IMR-90 (cell line): ENCODE data around the gene TTC19. TPM values are rescaled to one million over a fixed set of nuclear protein-coding genes. Genes with fewer than 3 reads are reported as not detected.

Experiments used
- ATAC-seq: fragments of 200-7000 bp; cut with Tn5 transposase; 2 replicates; pipeline ENCODE4 v1.9.1; 2020; ENCODE audit warnings: low read depth, mild to moderate bottlenecking, moderate library complexity
- BruUV-seq: library from RNA; stranded (reverse); fragments of 400-500 nt; replicated peaks from 2 replicates; lab custom pipeline; 2021; lab: Mats Ljungman, UMichigan
- CTCF ChIA-PET: fragments of 300-600 bp; formaldehyde crosslinking; extraction: SDS; loops from one replicate; lab custom pipeline; 2021; ENCODE audit warnings: antibody characterized with exemption; lab: Yijun Ruan, JAX
- POLR2A ChIA-PET: fragments of 300-600 bp; sonication (Branson Sonifier 250); formaldehyde crosslinking; loops from one replicate; lab custom pipeline; 2022; ENCODE audit warnings: antibody characterized with exemption; ENCODE audit not compliant: unreplicated experiment; lab: Charles Lee
- DNase-seq: peaks from one replicate; pipeline ENCODE4 v3.0.0; 2013
- H2AFZ ChIP-seq: replicated peaks from 2 replicates; pipeline ENCODE3; 2013; ENCODE audit warnings: low read length, mild to moderate bottlenecking; ENCODE audit not compliant: poor library complexity
- H2AK5ac ChIP-seq: 2 replicates; pipeline ENCODE4 v1.6.1; 2013; ENCODE audit warnings: low read depth, low read length, inconsistent platforms
- H2AK9ac ChIP-seq: replicated peaks from 2 replicates; pipeline ENCODE3; 2013; ENCODE audit warnings: mild to moderate bottlenecking, low read depth, low read length, moderate library complexity; ENCODE audit not compliant: poor library complexity
- H2BK120ac ChIP-seq: 2 replicates; pipeline ENCODE4 v1.6.1; 2013; ENCODE audit warnings: low read depth, low read length, inconsistent platforms
- H2BK15ac ChIP-seq: 3 replicates; pipeline ENCODE4 v1.6.1; 2013; ENCODE audit warnings: low read depth, low read length, inconsistent platforms
- H2BK20ac ChIP-seq: 2 replicates; pipeline ENCODE4 v1.6.1; 2013; ENCODE audit warnings: low read depth, mild to moderate bottlenecking, inconsistent platforms, low read length, moderate library complexity
- H2BK5ac ChIP-seq: 2 replicates; pipeline ENCODE4 v1.6.1; 2013; ENCODE audit warnings: mild to moderate bottlenecking, low read depth, low read length, inconsistent platforms; ENCODE audit not compliant: poor library complexity, severe bottlenecking
- H3K14ac ChIP-seq: replicated peaks from 2 replicates; pipeline ENCODE4 v1.6.1; 2013; ENCODE audit warnings: low read depth, low read length, inconsistent platforms
- H3K18ac ChIP-seq: 2 replicates; pipeline ENCODE4 v1.6.1; 2013; ENCODE audit warnings: low read depth, low read length, control low read depth
- H3K23ac ChIP-seq: 2 replicates; pipeline ENCODE4 v1.6.1; 2013; ENCODE audit warnings: low read depth, low read length, inconsistent platforms
- H3K27ac ChIP-seq: 2 replicates; pipeline ENCODE4 v1.5.1; 2013; ENCODE audit warnings: mild to moderate bottlenecking, control low read depth, low read length; ENCODE audit not compliant: insufficient read depth
- H3K27me3 ChIP-seq: 2 replicates; pipeline ENCODE4 v1.6.1; 2013; ENCODE audit warnings: low read length; ENCODE audit not compliant: control insufficient read depth, insufficient read depth
- H3K36me3 ChIP-seq: 2 replicates; pipeline ENCODE4 v1.6.1; 2013; ENCODE audit warnings: low read length, mixed read lengths; ENCODE audit not compliant: control insufficient read depth, insufficient read depth
- H3K4ac ChIP-seq: 2 replicates; pipeline ENCODE4 v1.6.1; 2013; ENCODE audit warnings: low read depth, low read length, inconsistent platforms
- H3K4me1 ChIP-seq: 2 replicates; pipeline ENCODE4 v1.6.1; 2013; ENCODE audit warnings: low read length, mixed read lengths; ENCODE audit not compliant: control insufficient read depth, insufficient read depth
- H3K4me2 ChIP-seq: 2 replicates; pipeline ENCODE4 v1.6.1; 2013; ENCODE audit warnings: low read depth, mild to moderate bottlenecking, control low read depth, low read length, moderate library complexity
- H3K4me3 ChIP-seq: 2 replicates; pipeline ENCODE4 v1.5.1; 2013; ENCODE audit warnings: low read depth, mild to moderate bottlenecking, control low read depth, low read length, moderate library complexity; ENCODE audit not compliant: insufficient read depth
- H3K56ac ChIP-seq: 2 replicates; pipeline ENCODE4 v1.6.1; 2013; ENCODE audit warnings: low read length, inconsistent platforms; ENCODE audit not compliant: insufficient read depth; ENCODE audit errors: extremely low read depth
- H3K79me1 ChIP-seq, 2 experiments: 2 replicates each; pipeline ENCODE4 v1.6.1; 2013; ENCODE audit warnings: low read length in 2 of 2, inconsistent platforms in 1 of 2, low read depth in 1 of 2
- H3K9ac ChIP-seq: 2 replicates; pipeline ENCODE4 v1.6.1; 2013; ENCODE audit warnings: low read depth, low read length, control low read depth
- H3K9me1 ChIP-seq: 2 replicates; pipeline ENCODE4 v1.6.1; 2013; ENCODE audit warnings: low read length, inconsistent platforms; ENCODE audit not compliant: insufficient read depth
- H3K9me3 ChIP-seq: 2 replicates; pipeline ENCODE4 v1.6.1; 2013; ENCODE audit warnings: low read length; ENCODE audit not compliant: control insufficient read depth, insufficient read depth
- H4K20me1 ChIP-seq: 2 replicates; pipeline ENCODE4 v1.6.1; 2013; ENCODE audit warnings: low read length, inconsistent platforms; ENCODE audit not compliant: insufficient read depth
- H4K5ac ChIP-seq: 2 replicates; pipeline ENCODE4 v1.6.1; 2013; ENCODE audit warnings: mild to moderate bottlenecking, low read depth, low read length, control low read depth
- H4K8ac ChIP-seq, 2 experiments: 2 replicates each; pipeline ENCODE4 v1.6.1; 2013; ENCODE audit warnings: low read depth in 2 of 2, low read length in 2 of 2, control low read depth in 1 of 2, inconsistent platforms in 1 of 2
- H4K91ac ChIP-seq: 2 replicates; pipeline ENCODE4 v1.6.1; 2013; ENCODE audit warnings: low read depth, low read length, inconsistent platforms; ENCODE audit not compliant: insufficient read depth
- BHLHE40 ChIP-seq: fragments of 150-350 bp; IDR thresholded peaks from 2 replicates; pipeline ENCODE4 v1.6.1; 2016; ENCODE audit warnings: mild to moderate bottlenecking, low read depth, low read length
- CEBPB ChIP-seq: IDR thresholded peaks from 2 replicates; pipeline ENCODE4 v1.6.1; 2012; ENCODE audit warnings: low read depth, low read length, improper control_type of control experiment
- CHD1 ChIP-seq: IDR thresholded peaks from 2 replicates; pipeline ENCODE4 v1.6.1; 2012; ENCODE audit warnings: low read depth, low read length, improper control_type of control experiment
- CTCF ChIP-seq: conservative IDR thresholded peaks from 2 replicates; pipeline ENCODE4 v1.5.1; 2012; ENCODE audit warnings: mild to moderate bottlenecking, low read depth, low read length, improper control_type of control experiment
- ELK1 ChIP-seq: fragments of 150-350 bp; IDR thresholded peaks from 2 replicates; pipeline ENCODE4 v1.6.1; 2016; ENCODE audit warnings: low read depth, mild to moderate bottlenecking, low read length, moderate library complexity, borderline replicate concordance
- FOS ChIP-seq: fragments of 150-350 bp; IDR thresholded peaks from 2 replicates; pipeline ENCODE4 v1.6.1; 2016; ENCODE audit warnings: low read depth, low read length
- MAFK ChIP-seq: IDR thresholded peaks from 2 replicates; pipeline ENCODE4 v1.6.1; 2012; ENCODE audit warnings: low read depth, low read length, improper control_type of control experiment
- MAZ ChIP-seq: IDR thresholded peaks from 2 replicates; pipeline ENCODE4 v1.6.1; 2012; ENCODE audit warnings: low read depth, mild to moderate bottlenecking, low read length, improper control_type of control experiment, moderate library complexity, borderline replicate concordance
- MXI1 ChIP-seq: IDR thresholded peaks from 2 replicates; pipeline ENCODE4 v1.6.1; 2012; ENCODE audit warnings: low read depth, mild to moderate bottlenecking, low read length, moderate library complexity, borderline replicate concordance
- NFE2L2 ChIP-seq: fragments of 150-350 bp; IDR thresholded peaks from 2 replicates; pipeline ENCODE4 v1.6.1; 2016; ENCODE audit warnings: low read depth, mild to moderate bottlenecking, low read length
- POLR2A ChIP-seq: IDR thresholded peaks from 2 replicates; pipeline ENCODE4 v1.6.1; 2012; ENCODE audit warnings: mild to moderate bottlenecking, low read depth, low read length
- RAD21 ChIP-seq: IDR thresholded peaks from 2 replicates; pipeline ENCODE4 v1.6.1; 2012; ENCODE audit warnings: low read length, improper control_type of control experiment
- RCOR1 ChIP-seq: IDR thresholded peaks from 2 replicates; pipeline ENCODE4 v1.6.1; 2012; ENCODE audit warnings: mild to moderate bottlenecking, low read length, improper control_type of control experiment; ENCODE audit not compliant: insufficient replicate concordance
- RFX5 ChIP-seq: IDR thresholded peaks from 2 replicates; pipeline ENCODE4 v1.8.0; 2012; ENCODE audit warnings: low read depth, mild to moderate bottlenecking, low read length, moderate library complexity
- SMC3 ChIP-seq: fragments of 150-350 bp; IDR thresholded peaks from 2 replicates; pipeline ENCODE4 v1.6.1; 2016; ENCODE audit warnings: low read depth, mild to moderate bottlenecking, antibody characterized with exemption, low read length, moderate library complexity
- USF2 ChIP-seq: fragments of 150-350 bp; IDR thresholded peaks from 2 replicates; pipeline ENCODE4 v1.6.1; 2017; ENCODE audit warnings: mild to moderate bottlenecking, antibody characterized with exemption, low read length, low read depth
- WGBS, 2 experiments: methylation state at CpG; one replicate each; pipeline versions ENCODE4 v1.1.5 to v1.1.7; 2013; ENCODE audit warnings: missing lambda C conversion rate in 2 of 2; ENCODE audit not compliant: insufficient read length in 1 of 2; ENCODE audit errors: extremely low coverage in 2 of 2; 5-methylcytosine and 5-hydroxymethylcytosine counted together
- dilution Hi-C: fragments of 300-500 bp; cut with HindIII; formaldehyde crosslinking; loops from one replicate; pipeline ENCODE4 v1.14.3; 2018; ENCODE audit warnings: low sequenced_read_pairs; ENCODE audit not compliant: unreplicated experiment
- in situ Hi-C: fragments of 300-500 bp; cut with MboI; formaldehyde crosslinking; loops from 3 replicates; pipeline ENCODE4 v1.14.3; 2019; ENCODE audit warnings: low sequenced_read_pairs, inconsistent platforms, mixed read lengths
- intact Hi-C: fragments of 100-400 bp; cut with micrococcal nuclease; formaldehyde crosslinking; loops from 2 replicates; pipeline ENCODE4 v1.10.0; 2022
- polyA plus RNA-seq, 3 experiments: library from polyadenylated mRNA; depleted of rRNA; stranded (reverse); fragments of >200 nt; gene quantifications; 2 replicates each; pipeline ENCODE4 v1.2.3, GENCODE V29; 2012; ENCODE audit warnings: low replicate concordance in 1 of 3
- total RNA-seq: library from RNA; depleted of rRNA; stranded (reverse); fragments of >200 nt; gene quantifications from 2 replicates; pipeline ENCODE4 v1.2.3, GENCODE V29; 2012

Gene TTC19
- total and polyA plus RNA-seq, 2 of the 4 experiments (the other 2 are of a cell fraction), result 8.3 to 12.9 TPM

- Histone ChIP-seq H3K18ac (no peak overlapping the region), H3K9me1 (peaks cover 10% of the 10 kb centered on the region), H4K20me1 (peaks cover 5% of the 10 kb centered on the region; the same call in 1 of the 2 replicates), H3K9me3 (no peaks in the 10 kb centered on the region), H4K5ac (no peak overlapping the region), H3K4me1 (peaks cover 7% of the 10 kb centered on the region; the same call in 1 of the 2 replicates), H3K56ac (no peak overlapping the region), H3K4me3 (no peak overlapping the region), H2AK9ac (no peak overlapping the region), H3K9ac (no peak overlapping the region), H3K27me3 (no peaks in the 10 kb centered on the region), H4K91ac (no peak overlapping the region), H3K27ac (no peak overlapping the region), H2AK5ac (no peak overlapping the region), H2BK20ac (no peak overlapping the region), H2AFZ (no peak overlapping the region), H2BK5ac (no peak overlapping the region), H2BK120ac (no peak overlapping the region), H3K4ac (no peak overlapping the region), H2BK15ac (no peak overlapping the region), H4K8ac (no peak overlapping the region), H3K23ac (no peak overlapping the region), H3K36me3 (peaks cover 36% of the 10 kb centered on the region), H3K14ac (no peak overlapping the region), H3K79me1 (peaks cover 39 to 65% of the 10 kb centered on the region in 2 experiments), H3K4me2 (no peak overlapping the region)
- no peak for ATAC-seq
- ChIA-PET POLR2A (no interaction called here), CTCF (no interaction called here)
- TF ChIP-seq MAFK (no peak), RAD21 (no peak), MXI1 (no peak), MAZ (no peak), USF2 (no peak), NFE2L2 (no peak), SMC3 (no peak), CEBPB (no peak), FOS (no peak), CTCF (no peak), ELK1 (no peak), BHLHE40 (no peak), RCOR1 (no peak), RFX5 (no peak), POLR2A (no peak), CHD1 (no peak)
- WGBS, 2 experiments, result no CpG with 5 or more reads among the region's 1 CpG
- intact Hi-C loops (no loop called here), dilution Hi-C loops (no loop called here), in situ Hi-C loops (no loop called here)
- DNase-seq, result no peak
- no TSS peak for BruUV-seq
These were observed 4.2 kb downstream of the TTC19 start for GRCh38 chr17:16003841-16004240.
